ENCODE results near the gene PRODH2.
A peak's percentile ranks its signal among the peaks of the same experiment; 100 is the strongest.

The PRODH2 gene

DNA sequence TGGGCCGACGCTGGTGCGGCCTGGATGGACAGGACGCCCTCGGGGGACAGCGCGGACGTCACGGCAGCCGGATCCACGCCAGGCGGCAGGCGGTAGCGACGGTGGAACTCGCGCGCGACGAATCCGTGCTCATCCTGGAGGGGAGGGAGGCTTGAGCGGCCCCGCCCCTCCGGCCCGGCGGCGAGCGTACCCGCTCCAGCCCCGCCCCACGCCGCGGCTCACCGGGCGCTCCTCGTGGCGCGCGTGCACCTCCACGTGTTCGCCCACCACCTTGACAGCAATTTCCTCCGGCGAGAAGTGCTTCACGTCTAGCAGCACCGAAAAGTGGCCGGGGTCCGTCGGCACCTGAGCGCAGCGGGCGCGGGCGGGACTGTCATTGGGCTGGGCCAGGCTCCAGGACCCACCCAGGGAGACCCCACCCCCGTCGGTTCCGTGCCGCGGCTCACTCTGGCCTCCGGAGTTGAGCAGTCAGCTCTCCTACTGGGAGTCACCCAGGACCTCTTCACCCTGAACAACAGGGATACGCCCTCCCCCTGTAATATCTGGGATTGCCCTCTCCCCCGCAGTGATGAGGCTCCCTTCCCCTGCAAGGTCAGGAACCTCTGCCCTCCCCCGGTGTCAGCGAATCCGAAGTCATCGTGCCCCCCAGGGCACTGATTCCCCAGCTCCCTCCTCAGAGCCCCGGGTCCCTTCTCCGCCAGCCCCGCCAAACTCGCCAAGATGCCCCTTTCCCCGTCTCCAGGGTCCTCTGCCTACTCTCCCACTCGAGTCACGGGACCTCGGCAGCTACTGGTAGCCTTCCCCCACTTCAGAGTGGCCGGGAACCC lies 56.9 kb downstream of the PRODH2 start:
- DNase-seq = peak; percentile 8

DNA sequence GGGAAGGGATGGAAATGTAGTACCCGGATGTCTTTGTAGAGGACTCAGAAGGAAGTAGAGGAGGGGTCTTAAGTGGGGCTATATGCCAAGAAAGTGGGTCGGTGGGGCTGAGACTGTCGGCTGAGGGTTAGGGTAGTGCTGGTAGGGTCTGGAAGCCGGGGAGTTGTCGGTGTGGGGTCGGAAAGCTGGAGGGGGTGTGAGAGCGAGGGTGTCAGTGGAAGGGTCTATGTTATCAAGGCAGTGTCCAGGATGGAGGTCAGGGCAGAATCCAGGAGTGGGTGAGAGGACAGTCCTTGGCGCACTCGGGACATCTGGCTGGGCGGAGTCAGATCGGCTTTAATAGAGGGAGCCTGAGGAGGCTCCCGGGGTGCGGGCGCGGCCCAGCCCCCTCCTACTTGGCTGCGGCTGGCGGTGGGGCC lies 57.5 kb downstream of the PRODH2 start:
- DNase-seq = no peak

DNA sequence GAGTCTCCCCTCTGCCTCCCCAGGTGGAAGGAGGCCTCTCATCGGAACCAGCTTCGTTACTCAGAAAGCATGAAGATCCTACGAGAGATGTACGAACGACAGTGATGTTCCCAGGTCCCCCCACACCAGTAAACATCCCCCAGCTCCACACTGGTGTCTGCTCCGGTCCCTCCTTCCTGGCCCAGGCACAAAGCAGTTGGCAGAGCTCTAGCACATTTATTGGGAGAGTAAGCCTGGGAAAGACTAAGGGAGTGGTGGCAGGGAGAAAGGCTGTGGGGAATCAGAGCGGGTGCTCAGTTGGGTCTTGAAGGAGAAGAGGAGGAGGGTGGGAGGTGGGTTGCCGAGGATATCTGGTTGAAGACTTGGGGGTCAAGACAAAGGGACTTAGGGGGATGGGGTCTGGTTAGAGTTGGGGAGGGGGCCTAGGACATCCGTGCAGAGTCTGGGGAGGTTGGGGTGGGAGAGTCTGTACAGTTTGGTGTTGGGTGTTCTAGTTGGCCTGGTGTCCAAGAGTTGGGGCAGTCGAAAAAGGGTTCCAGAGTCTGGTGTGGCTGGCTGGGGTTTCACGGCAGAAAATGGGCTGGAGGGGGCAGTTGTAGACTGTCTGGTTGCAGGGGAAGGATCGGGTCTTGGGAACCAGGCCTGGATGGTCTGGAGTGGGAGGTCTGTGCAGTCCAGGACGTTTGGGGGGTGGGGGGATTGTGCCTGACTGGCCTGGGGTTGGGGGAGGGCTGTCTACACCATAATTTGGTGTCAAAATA lies 58.1 kb downstream of the PRODH2 start:
- DNase-seq = no peak

DNA sequence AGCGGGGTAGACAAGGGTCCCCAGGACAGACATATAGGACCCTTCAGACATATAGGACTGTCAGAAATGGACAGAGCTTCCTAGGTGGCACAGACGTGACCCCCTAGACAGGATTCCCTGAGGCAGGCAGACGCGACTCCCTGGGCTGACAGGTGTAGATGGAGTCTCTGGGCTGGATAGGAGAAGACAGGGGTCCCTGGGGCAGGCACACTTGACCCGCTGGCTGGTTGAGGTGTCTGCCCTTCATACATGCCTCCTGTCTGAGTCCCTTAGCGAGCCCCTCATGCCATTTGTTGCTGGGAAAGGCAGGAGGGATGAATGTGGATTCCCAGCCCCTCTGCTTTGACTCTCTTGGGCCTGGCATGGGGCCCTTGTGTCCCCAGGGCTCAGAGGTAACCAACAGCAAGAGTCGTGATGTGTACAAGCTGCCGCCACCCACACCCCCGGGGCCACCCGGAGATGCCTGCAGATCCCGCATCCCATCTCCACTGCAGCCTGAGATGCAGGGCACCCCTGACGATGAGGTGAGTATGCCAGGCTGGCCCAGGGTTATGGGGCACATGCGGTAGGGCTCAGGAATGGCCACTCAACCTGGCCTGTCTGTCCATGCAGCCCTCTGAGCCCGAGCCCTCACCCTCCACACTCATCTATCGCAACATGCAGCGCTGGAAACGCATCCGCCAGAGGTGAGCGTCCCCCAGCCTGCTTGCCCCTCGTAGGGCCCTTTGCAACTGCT lies 58.8 kb downstream of the PRODH2 start:
- no peak for DNase-seq

DNA sequence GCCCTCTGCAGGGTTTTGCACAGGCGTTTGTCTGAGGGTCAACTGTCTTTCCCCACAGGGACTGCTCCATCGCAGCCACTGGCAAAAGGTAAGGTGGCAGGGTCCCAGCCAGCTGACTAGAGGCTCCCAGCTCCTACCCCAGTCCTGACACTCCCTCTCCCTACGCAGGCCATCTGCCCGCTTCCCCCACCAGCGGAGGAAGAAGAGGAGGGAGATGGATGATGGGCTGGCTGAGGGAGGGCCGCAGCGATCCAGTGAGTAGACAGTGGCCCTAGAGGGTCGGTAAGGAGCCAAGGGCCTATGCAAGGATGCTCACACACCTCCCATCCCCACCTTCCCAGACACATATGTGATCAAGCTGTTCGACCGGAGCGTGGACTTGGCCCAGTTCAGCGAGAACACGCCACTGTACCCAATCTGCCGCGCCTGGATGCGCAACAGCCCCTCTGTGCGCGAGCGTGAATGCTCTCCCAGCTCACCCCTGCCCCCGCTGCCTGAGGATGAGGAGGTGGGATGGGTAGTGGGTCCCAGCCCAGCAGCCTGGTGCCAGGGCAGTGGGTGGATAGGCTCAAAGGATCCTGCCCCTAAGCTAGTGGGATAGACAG lies 59.8 kb downstream of the PRODH2 start:
- no peak for DNase-seq

DNA sequence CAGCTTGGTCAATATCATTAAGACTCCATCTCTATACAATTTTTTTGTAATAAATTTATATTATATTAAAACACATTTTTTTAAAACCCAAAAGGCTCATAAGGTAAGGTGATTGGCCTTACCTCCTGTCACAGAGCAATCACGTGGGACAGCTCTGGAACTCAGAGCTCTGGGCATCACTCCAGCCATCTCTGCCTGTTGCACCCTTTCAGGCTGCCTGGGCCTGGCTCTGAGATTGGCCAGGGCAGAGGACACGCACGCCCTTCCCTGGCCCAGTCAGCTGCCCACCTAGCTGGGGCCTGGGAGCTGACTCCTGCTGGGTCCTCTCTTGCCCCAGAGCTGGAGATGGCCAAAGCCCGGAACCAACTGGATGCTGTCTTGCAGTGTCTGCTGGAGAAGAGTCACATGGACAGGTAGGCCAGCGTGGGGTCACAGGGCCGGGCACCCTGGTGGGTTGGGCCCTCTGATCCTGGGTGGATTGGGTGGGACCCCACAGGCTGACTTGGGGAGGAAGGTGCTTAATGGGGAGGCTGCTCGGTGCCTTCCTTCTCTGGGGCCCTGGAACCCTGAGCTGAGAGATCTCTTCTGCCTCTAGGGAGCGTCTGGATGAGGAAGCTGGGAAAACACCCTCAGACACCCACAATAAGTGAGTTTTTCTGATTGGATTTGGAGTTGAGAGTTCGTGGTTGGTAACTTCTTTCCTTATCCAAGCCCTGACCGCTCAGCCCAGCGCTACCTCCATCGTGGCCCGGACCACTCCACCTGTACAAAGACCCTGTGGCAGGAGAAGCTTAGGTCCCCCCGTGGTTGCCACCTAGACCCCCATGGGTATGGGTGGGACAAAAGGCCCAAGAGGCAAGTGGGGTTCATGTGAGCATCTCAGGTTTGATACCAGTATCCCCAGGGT lies 60.6 kb downstream of the PRODH2 start:
- no peak for DNase-seq

DNA sequence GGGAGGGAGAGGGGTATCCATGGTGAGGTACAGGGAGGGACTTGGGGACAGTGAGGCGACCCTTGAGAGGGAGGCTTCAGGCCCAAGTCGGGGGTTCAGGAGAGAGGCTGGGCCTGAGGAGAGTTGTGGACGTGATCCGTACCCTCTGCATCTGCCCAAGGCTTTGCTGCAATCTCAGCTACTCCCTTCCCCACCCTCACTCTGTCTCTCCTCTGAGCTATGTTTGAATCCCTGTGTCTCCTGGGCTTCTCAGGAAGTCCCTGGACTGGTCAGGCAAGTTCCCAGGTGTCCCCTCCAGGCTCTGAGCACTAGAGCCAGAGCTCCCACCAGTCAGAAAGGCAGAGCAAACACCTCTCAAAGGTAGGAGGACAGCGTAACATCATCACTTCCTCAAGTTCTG lies 62.5 kb downstream of the PRODH2 start:
- no peak for DNase-seq

Measured in NCI-H2171 (cell line).